Caco-2 (cell line): ENCODE data around the gene ATP2B1. TPM values are rescaled to one million over a fixed set of nuclear protein-coding genes. Genes with fewer than 3 reads are reported as not detected.

Experiments used
- BruUV-seq: library from RNA; stranded (reverse); fragments of 400-500 nt; replicated peaks from 2 replicates; lab custom pipeline; 2021; lab: Mats Ljungman, UMichigan
- CTCF ChIA-PET: fragments of 300-600 bp; sonication (Branson Sonifier 250); formaldehyde crosslinking; loops from one replicate; lab custom pipeline; 2022; ENCODE audit warnings: antibody characterized with exemption; lab: Charles Lee
- POLR2A ChIA-PET: fragments of 300-600 bp; sonication (Branson Sonifier 250); formaldehyde crosslinking; loops from one replicate; lab custom pipeline; 2022; ENCODE audit warnings: antibody characterized with exemption; lab: Charles Lee
- DNase-seq, 2 experiments: peaks; one replicate each; pipeline versions ENCODE4 v3.0.0 to v3.0.0-alpha.2; 2020 to 2022
- H3K27me3 ChIP-seq: replicated peaks from 2 replicates; pipeline ENCODE4 v1.6.0; 2011; ENCODE audit warnings: low read length; ENCODE audit not compliant: control insufficient read depth, insufficient read depth
- H3K36me3 ChIP-seq: 2 replicates; pipeline ENCODE4 v1.5.1; 2011; ENCODE audit warnings: low read length; ENCODE audit not compliant: control insufficient read depth, insufficient read depth
- H3K4me1 ChIP-seq: fragments of 250-450 bp; sonication (Bioruptor Pico); 2 replicates; pipeline ENCODE4 v1.5.1; 2020; ENCODE audit warnings: mild to moderate bottlenecking
- H3K4me3 ChIP-seq: 2 replicates; pipeline ENCODE4 v1.5.1; 2011; ENCODE audit warnings: low read depth, mild to moderate bottlenecking, control low read depth, low read length
- H3K9me3 ChIP-seq: fragments of 250-450 bp; sonication (Bioruptor Pico); 2 replicates; pipeline ENCODE4 v1.5.1; 2020; ENCODE audit warnings: mild to moderate bottlenecking, moderate library complexity
- H3K27ac Mint-ChIP-seq: one replicate; pipeline ENCODE4 v1.8.0; 2022; ENCODE audit warnings: mixed read lengths; ENCODE audit not compliant: unreplicated experiment
- H3K27me3 Mint-ChIP-seq: one replicate; pipeline ENCODE4 v1.8.0; 2022; ENCODE audit warnings: mixed read lengths; ENCODE audit not compliant: insufficient read depth, unreplicated experiment
- H3K36me3 Mint-ChIP-seq: one replicate; pipeline ENCODE4 v1.8.0; 2022; ENCODE audit warnings: mild to moderate bottlenecking, mixed read lengths; ENCODE audit not compliant: insufficient read depth, unreplicated experiment
- H3K4me1 Mint-ChIP-seq: one replicate; pipeline ENCODE4 v1.8.0; 2022; ENCODE audit warnings: low read depth, mixed read lengths; ENCODE audit not compliant: unreplicated experiment
- H3K4me3 Mint-ChIP-seq: one replicate; pipeline ENCODE4 v1.8.0; 2022; ENCODE audit warnings: mild to moderate bottlenecking, moderate library complexity, mixed read lengths; ENCODE audit not compliant: unreplicated experiment
- H3K9me3 Mint-ChIP-seq: one replicate; pipeline ENCODE4 v1.8.0; 2022; ENCODE audit warnings: mixed read lengths; ENCODE audit not compliant: unreplicated experiment
- CTCF ChIP-seq, 2 experiments: fragments of 200-600 bp in 1 of 2; IDR thresholded peaks; 1 replicate in 1 of 2; 2 replicates in 1 of 2; pipeline versions ENCODE4 v1.5.1 to v1.8.0; 2011 to 2022; ENCODE audit warnings: antibody characterized with exemption in 1 of 2, control low read depth in 1 of 2, inconsistent platforms in 1 of 2, low read depth in 1 of 2, low read length in 1 of 2, mild to moderate bottlenecking in 1 of 2, moderate library complexity in 1 of 2; ENCODE audit not compliant: insufficient read depth in 1 of 2, severe bottlenecking in 1 of 2, unreplicated experiment in 1 of 2
- intact Hi-C: fragments of 100-400 bp; cut with micrococcal nuclease; formaldehyde crosslinking; loops from one replicate; pipeline ENCODE4 v1.10.0; 2022; ENCODE audit not compliant: unreplicated experiment
- total RNA-seq: library from RNA; stranded (reverse); gene quantifications from 2 replicates; pipeline ENCODE4 v1.2.3, GENCODE V29; 2022

ATP2B1 gene
- total RNA-seq, 1 experiment from 2014 or later = 107 TPM

GRCh38 chr12:89556976-89557375, 151.7 kb downstream of the ATP2B1 start:
- H3K27me3 ChIP-seq = no peaks in the 10 kb centered on the region
- ChIA-PET POLR2A (no interaction called here), CTCF (interaction anchor here (0.7 kb wide), 1 partner anchor 9 kb away, joined by 4 read pairs; no protein-coding TSS in a partner anchor)
- H3K4me3 Mint-ChIP-seq = no peak overlapping the region
- no peaks in the 10 kb centered on the region for H3K9me3 ChIP-seq
- intact Hi-C loops = no loop called here
- H3K36me3 ChIP-seq = no peaks in the 10 kb centered on the region
- no peak overlapping the region for H3K27ac Mint-ChIP-seq
- no peak for TF ChIP-seq CTCF (IDR thresholded peaks at IDR 0.05; ENCODE audit: insufficient read depth in 1 of 2, low read depth in 1 of 2, low read length in 1 of 2, severe bottlenecking in 1 of 2, unreplicated experiment in 1 of 2)
- DNase-seq = no peak
- BruUV-seq = no TSS peak
- H3K4me3 ChIP-seq = no peak overlapping the region
- H3K4me1 Mint-ChIP-seq = no peaks in the 10 kb centered on the region
- H3K36me3 Mint-ChIP-seq = no peaks in the 10 kb centered on the region
- no peaks in the 10 kb centered on the region for H3K4me1 ChIP-seq
- H3K9me3 Mint-ChIP-seq = peaks cover 11% of the 10 kb centered on the region
- H3K27me3 Mint-ChIP-seq = no peaks in the 10 kb centered on the region

GRCh38 chr12:89552376-89552775, 156.3 kb downstream of the ATP2B1 start:
- intact Hi-C loops = no loop called here
- Mint-ChIP-seq H3K9me3 (peaks cover 11% of the 10 kb centered on the region), H3K27me3 (no peaks in the 10 kb centered on the region), H3K4me3 (no peak overlapping the region), H3K36me3 (no peaks in the 10 kb centered on the region), H3K27ac (no peak overlapping the region), H3K4me1 (no peaks in the 10 kb centered on the region)
- Histone ChIP-seq H3K4me1 (no peaks in the 10 kb centered on the region), H3K36me3 (no peaks in the 10 kb centered on the region), H3K9me3 (no peaks in the 10 kb centered on the region), H3K27me3 (no peaks in the 10 kb centered on the region), H3K4me3 (no peak overlapping the region)
- DNase-seq = no peak
- ChIA-PET POLR2A (no interaction called here), CTCF (no interaction called here)
- TF ChIP-seq CTCF (IDR thresholded peaks at IDR 0.05; ENCODE audit: insufficient read depth in 1 of 2, low read depth in 1 of 2, low read length in 1 of 2, severe bottlenecking in 1 of 2, unreplicated experiment in 1 of 2) = no peak
- BruUV-seq = no TSS peak

GRCh38 chr12:89551747-89552146, 156.9 kb downstream of the ATP2B1 start:
- no peak overlapping the region for H3K27ac Mint-ChIP-seq
- DNase-seq = no peak
- H3K4me1 Mint-ChIP-seq = no peaks in the 10 kb centered on the region
- no peaks in the 10 kb centered on the region for H3K27me3 Mint-ChIP-seq
- CTCF ChIA-PET = no interaction called here
- Histone ChIP-seq H3K4me1 (no peaks in the 10 kb centered on the region), H3K36me3 (no peaks in the 10 kb centered on the region), H3K4me3 (no peak overlapping the region), H3K27me3 (no peaks in the 10 kb centered on the region), H3K9me3 (no peaks in the 10 kb centered on the region)
- POLR2A ChIA-PET = no interaction called here
- H3K9me3 Mint-ChIP-seq = peaks cover 11% of the 10 kb centered on the region
- no peak overlapping the region for H3K4me3 Mint-ChIP-seq
- no peaks in the 10 kb centered on the region for H3K36me3 Mint-ChIP-seq
- no TSS peak for BruUV-seq
- TF ChIP-seq CTCF (IDR thresholded peaks at IDR 0.05; ENCODE audit: insufficient read depth in 1 of 2, low read depth in 1 of 2, low read length in 1 of 2, severe bottlenecking in 1 of 2, unreplicated experiment in 1 of 2) = no peak
- intact Hi-C loops = no loop called here
